ENCODE data around the gene SCD. TPM values are rescaled to one million over a fixed set of nuclear protein-coding genes. Genes with fewer than 3 reads are reported as not detected.

The SCD gene
- total and polyA plus RNA-seq, 2 experiments from 2014 or later, result 282 to 589 TPM

DNA sequence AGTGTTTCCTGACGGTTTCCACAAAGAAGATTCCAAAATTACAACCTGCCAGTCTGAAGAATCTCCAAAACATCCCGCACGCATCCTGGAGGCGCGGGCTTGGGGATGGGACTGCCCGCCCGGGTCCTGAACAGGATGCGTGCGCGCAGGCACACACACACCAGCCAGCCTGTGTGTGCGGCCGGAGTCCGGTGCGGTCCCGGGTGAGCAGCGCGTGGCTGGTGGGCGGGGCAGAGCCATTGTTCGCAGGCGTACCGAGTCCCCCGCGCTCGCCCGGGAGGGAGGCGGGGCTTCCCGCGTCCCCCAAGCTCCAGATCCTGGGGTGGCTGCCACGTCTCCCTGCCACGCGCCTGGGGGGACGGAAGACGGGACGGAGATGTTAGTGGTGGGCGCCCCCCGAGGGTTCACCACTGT is 675 bp upstream of the SCD start:
- peak overlapping the region; percentile 81 for H3K4me3 ChIP-seq
- no peaks in the 10 kb centered on the region for H3K9me3 ChIP-seq (ENCODE audit: low read depth)
- H3K36me3 ChIP-seq (replicated peaks; ENCODE audit: insufficient read depth, low read depth), result no peaks in the 10 kb centered on the region
- peak overlapping the region; percentile 38 for H2AFZ ChIP-seq
- H3K27me3 ChIP-seq, result no peaks in the 10 kb centered on the region
- H4K20me1 ChIP-seq (ENCODE audit: insufficient read depth, poor library complexity, severe bottlenecking), result peaks cover 38% of the 10 kb centered on the region
- H3K79me2 ChIP-seq, result peaks cover 43% of the 10 kb centered on the region
- TF ChIP-seq EZH2phosphoT487 (IDR thresholded peaks at IDR 0.05; ENCODE audit: low read depth, severe bottlenecking, unreplicated experiment) (no peak), EZH2 (IDR thresholded peaks at IDR 0.05; ENCODE audit: borderline replicate concordance) (no peak)
- TF ChIP-seq, protein P1, sequence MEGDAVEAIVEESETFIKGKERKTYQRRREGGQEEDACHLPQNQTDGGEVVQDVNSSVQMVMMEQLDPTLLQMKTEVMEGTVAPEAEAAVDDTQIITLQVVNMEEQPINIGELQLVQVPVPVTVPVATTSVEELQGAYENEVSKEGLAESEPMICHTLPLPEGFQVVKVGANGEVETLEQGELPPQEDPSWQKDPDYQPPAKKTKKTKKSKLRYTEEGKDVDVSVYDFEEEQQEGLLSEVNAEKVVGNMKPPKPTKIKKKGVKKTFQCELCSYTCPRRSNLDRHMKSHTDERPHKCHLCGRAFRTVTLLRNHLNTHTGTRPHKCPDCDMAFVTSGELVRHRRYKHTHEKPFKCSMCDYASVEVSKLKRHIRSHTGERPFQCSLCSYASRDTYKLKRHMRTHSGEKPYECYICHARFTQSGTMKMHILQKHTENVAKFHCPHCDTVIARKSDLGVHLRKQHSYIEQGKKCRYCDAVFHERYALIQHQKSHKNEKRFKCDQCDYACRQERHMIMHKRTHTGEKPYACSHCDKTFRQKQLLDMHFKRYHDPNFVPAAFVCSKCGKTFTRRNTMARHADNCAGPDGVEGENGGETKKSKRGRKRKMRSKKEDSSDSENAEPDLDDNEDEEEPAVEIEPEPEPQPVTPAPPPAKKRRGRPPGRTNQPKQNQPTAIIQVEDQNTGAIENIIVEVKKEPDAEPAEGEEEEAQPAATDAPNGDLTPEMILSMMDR (IDR thresholded peaks at IDR 0.05; ENCODE audit: poor library complexity), result no peak
- H3K4me2 ChIP-seq, result peak overlapping the region; percentile 91
- H3K27ac ChIP-seq, result peak overlapping the region; percentile 97
- 2% methylated on average over 27 of the region's 36 CpGs for WGBS (ENCODE audit: low lambda C conversion rate, missing lambda C conversion rate)
- no peaks in the 10 kb centered on the region for H3K9me2 ChIP-seq (replicated peaks; ENCODE audit: insufficient read depth)
- peak; percentile 92 for DNase-seq (ENCODE audit: low spot score)
- H3K4me1 ChIP-seq (ENCODE audit: insufficient read depth), result peaks cover 40% of the 10 kb centered on the region

DNA sequence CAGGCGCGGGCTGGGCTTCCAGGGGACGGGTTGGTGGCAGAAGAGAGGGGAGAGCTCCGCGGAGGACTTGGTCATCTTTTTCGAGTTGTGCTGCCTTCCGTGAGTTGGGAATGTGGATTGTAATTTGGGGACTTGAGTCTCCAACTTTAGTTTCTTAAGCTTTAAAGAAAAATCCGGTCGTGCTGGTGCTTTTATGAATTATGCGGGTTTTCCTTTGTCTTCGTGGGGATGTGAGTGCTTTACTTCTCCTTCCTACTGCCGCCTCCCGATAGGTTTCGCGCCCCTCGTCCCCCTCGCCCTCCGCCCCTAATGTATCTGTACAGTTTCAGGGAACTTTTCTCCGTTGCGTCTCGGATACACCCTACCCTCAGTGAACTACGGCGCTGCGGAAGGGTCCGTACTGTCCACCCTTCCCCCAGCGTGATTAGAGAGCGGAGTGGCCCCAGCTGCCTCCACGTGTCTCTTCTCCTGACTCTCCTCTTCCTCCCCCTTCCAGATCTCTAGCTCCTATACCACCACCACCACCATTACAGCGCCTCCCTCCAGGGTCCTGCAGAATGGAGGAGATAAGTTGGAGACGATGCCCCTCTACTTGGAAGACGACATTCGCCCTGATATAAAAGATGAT is 649 bp downstream of the SCD start:
- peak overlapping the region; percentile 81 for H3K4me3 ChIP-seq
- peaks cover 49% of the 10 kb centered on the region for H4K20me1 ChIP-seq (ENCODE audit: insufficient read depth, poor library complexity, severe bottlenecking)
- H3K9me3 ChIP-seq (ENCODE audit: low read depth), result no peaks in the 10 kb centered on the region
- no peaks in the 10 kb centered on the region for H3K9me2 ChIP-seq (replicated peaks; ENCODE audit: insufficient read depth)
- no peaks in the 10 kb centered on the region for H3K36me3 ChIP-seq (replicated peaks; ENCODE audit: insufficient read depth, low read depth)
- H3K79me2 ChIP-seq, result peaks cover 57% of the 10 kb centered on the region
- DNase-seq (ENCODE audit: low spot score), result no peak
- H3K4me2 ChIP-seq, result peak overlapping the region; percentile 91
- H3K27me3 ChIP-seq, result no peaks in the 10 kb centered on the region
- 2% methylated on average over 32 of the region's 32 CpGs for WGBS (ENCODE audit: low lambda C conversion rate, missing lambda C conversion rate)
- H3K4me1 ChIP-seq (ENCODE audit: insufficient read depth), result peaks cover 33% of the 10 kb centered on the region
- TF ChIP-seq, protein P1 (IDR thresholded peaks at IDR 0.05; ENCODE audit: poor library complexity), result no peak
- TF ChIP-seq EZH2phosphoT487 (IDR thresholded peaks at IDR 0.05; ENCODE audit: low read depth, severe bottlenecking, unreplicated experiment) (no peak), EZH2 (IDR thresholded peaks at IDR 0.05; ENCODE audit: borderline replicate concordance) (no peak)
- H3K27ac ChIP-seq, result peak overlapping the region; percentile 97
- peak overlapping the region; percentile 25 for H2AFZ ChIP-seq

DNA sequence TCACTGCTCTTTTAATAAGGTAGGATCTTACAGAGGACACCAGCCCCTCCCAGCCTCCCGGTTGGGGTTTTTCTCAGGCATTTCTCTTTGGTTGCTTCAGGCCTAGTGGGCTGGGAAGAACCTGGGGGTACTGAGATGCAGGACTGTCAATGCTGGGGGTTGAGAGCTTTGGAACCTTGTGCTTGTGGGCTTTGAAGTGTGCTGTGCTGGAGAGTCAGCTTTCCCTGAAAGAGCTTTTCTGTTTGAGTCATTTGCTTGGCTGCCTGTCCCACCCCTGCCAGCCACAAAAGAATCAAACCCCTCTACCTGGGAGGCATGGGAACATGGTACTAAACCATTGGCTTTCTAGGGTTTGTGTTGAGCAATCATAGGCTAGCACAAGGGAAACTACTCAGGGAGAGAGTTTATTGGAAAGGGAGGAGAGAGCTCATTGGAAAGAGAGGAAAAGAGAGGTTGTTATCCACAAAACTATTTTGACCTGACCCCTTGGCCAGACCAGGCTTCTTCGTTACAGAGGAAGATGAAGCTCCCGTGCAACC is 1.4 kb downstream of the SCD start:
- no peak overlapping the region for H2AFZ ChIP-seq
- 41% methylated on average over 3 of the region's 3 CpGs for WGBS (ENCODE audit: low lambda C conversion rate, missing lambda C conversion rate)
- peak overlapping the region; percentile 91 for H3K4me2 ChIP-seq
- H3K36me3 ChIP-seq (replicated peaks; ENCODE audit: insufficient read depth, low read depth), result no peaks in the 10 kb centered on the region
- no peaks in the 10 kb centered on the region for H3K9me2 ChIP-seq (replicated peaks; ENCODE audit: insufficient read depth)
- DNase-seq (ENCODE audit: low spot score), result no peak
- H3K79me2 ChIP-seq, result peaks cover 63% of the 10 kb centered on the region
- H4K20me1 ChIP-seq (ENCODE audit: insufficient read depth, poor library complexity, severe bottlenecking), result peaks cover 55% of the 10 kb centered on the region
- H3K4me1 ChIP-seq (ENCODE audit: insufficient read depth), result peaks cover 34% of the 10 kb centered on the region
- no peaks in the 10 kb centered on the region for H3K9me3 ChIP-seq (ENCODE audit: low read depth)
- H3K27ac ChIP-seq, result peak overlapping the region; percentile 97
- H3K27me3 ChIP-seq, result no peaks in the 10 kb centered on the region
- TF ChIP-seq EZH2phosphoT487 (IDR thresholded peaks at IDR 0.05; ENCODE audit: low read depth, severe bottlenecking, unreplicated experiment) (no peak), EZH2 (IDR thresholded peaks at IDR 0.05; ENCODE audit: borderline replicate concordance) (no peak)
- TF ChIP-seq, protein P1 (IDR thresholded peaks at IDR 0.05; ENCODE audit: poor library complexity), result no peak
- H3K4me3 ChIP-seq, result peak overlapping the region; percentile 81

All from hepatocyte (in vitro differentiated cells).